IMR-90 (cell line): ENCODE results near the gene NREP. TPM values are rescaled to one million over a fixed set of nuclear protein-coding genes. Genes with fewer than 3 reads are reported as not detected.

ENCODE experiments used
- ATAC-seq: fragments of 200-7000 bp; cut with Tn5 transposase; 2 replicates; pipeline ENCODE4 v1.9.1; 2020; ENCODE audit warnings: low read depth, mild to moderate bottlenecking, moderate library complexity
- BruUV-seq: library from RNA; stranded (reverse); fragments of 400-500 nt; replicated peaks from 2 replicates; lab custom pipeline; 2021; lab: Mats Ljungman, UMichigan
- CTCF ChIA-PET: fragments of 300-600 bp; formaldehyde crosslinking; extraction: SDS; loops from one replicate; lab custom pipeline; 2021; ENCODE audit warnings: antibody characterized with exemption; lab: Yijun Ruan, JAX
- POLR2A ChIA-PET: fragments of 300-600 bp; sonication (Branson Sonifier 250); formaldehyde crosslinking; loops from one replicate; lab custom pipeline; 2022; ENCODE audit warnings: antibody characterized with exemption; ENCODE audit not compliant: unreplicated experiment; lab: Charles Lee
- DNase-seq: peaks from one replicate; pipeline ENCODE4 v3.0.0; 2013
- H2AFZ ChIP-seq: replicated peaks from 2 replicates; pipeline ENCODE3; 2013; ENCODE audit warnings: low read length, mild to moderate bottlenecking; ENCODE audit not compliant: poor library complexity
- H2AK5ac ChIP-seq: 2 replicates; pipeline ENCODE4 v1.6.1; 2013; ENCODE audit warnings: low read depth, low read length, inconsistent platforms
- H2AK9ac ChIP-seq: replicated peaks from 2 replicates; pipeline ENCODE3; 2013; ENCODE audit warnings: mild to moderate bottlenecking, low read depth, low read length, moderate library complexity; ENCODE audit not compliant: poor library complexity
- H2BK120ac ChIP-seq: 2 replicates; pipeline ENCODE4 v1.6.1; 2013; ENCODE audit warnings: low read depth, low read length, inconsistent platforms
- H2BK15ac ChIP-seq: 3 replicates; pipeline ENCODE4 v1.6.1; 2013; ENCODE audit warnings: low read depth, low read length, inconsistent platforms
- H2BK20ac ChIP-seq: 2 replicates; pipeline ENCODE4 v1.6.1; 2013; ENCODE audit warnings: low read depth, mild to moderate bottlenecking, inconsistent platforms, low read length, moderate library complexity
- H2BK5ac ChIP-seq: 2 replicates; pipeline ENCODE4 v1.6.1; 2013; ENCODE audit warnings: mild to moderate bottlenecking, low read depth, low read length, inconsistent platforms; ENCODE audit not compliant: poor library complexity, severe bottlenecking
- H3K14ac ChIP-seq: replicated peaks from 2 replicates; pipeline ENCODE4 v1.6.1; 2013; ENCODE audit warnings: low read depth, low read length, inconsistent platforms
- H3K18ac ChIP-seq: 2 replicates; pipeline ENCODE4 v1.6.1; 2013; ENCODE audit warnings: low read depth, low read length, control low read depth
- H3K23ac ChIP-seq: 2 replicates; pipeline ENCODE4 v1.6.1; 2013; ENCODE audit warnings: low read depth, low read length, inconsistent platforms
- H3K27ac ChIP-seq: 2 replicates; pipeline ENCODE4 v1.5.1; 2013; ENCODE audit warnings: mild to moderate bottlenecking, control low read depth, low read length; ENCODE audit not compliant: insufficient read depth
- H3K27me3 ChIP-seq: 2 replicates; pipeline ENCODE4 v1.6.1; 2013; ENCODE audit warnings: low read length; ENCODE audit not compliant: control insufficient read depth, insufficient read depth
- H3K36me3 ChIP-seq: 2 replicates; pipeline ENCODE4 v1.6.1; 2013; ENCODE audit warnings: low read length, mixed read lengths; ENCODE audit not compliant: control insufficient read depth, insufficient read depth
- H3K4ac ChIP-seq: 2 replicates; pipeline ENCODE4 v1.6.1; 2013; ENCODE audit warnings: low read depth, low read length, inconsistent platforms
- H3K4me1 ChIP-seq: 2 replicates; pipeline ENCODE4 v1.6.1; 2013; ENCODE audit warnings: low read length, mixed read lengths; ENCODE audit not compliant: control insufficient read depth, insufficient read depth
- H3K4me2 ChIP-seq: 2 replicates; pipeline ENCODE4 v1.6.1; 2013; ENCODE audit warnings: low read depth, mild to moderate bottlenecking, control low read depth, low read length, moderate library complexity
- H3K4me3 ChIP-seq: 2 replicates; pipeline ENCODE4 v1.5.1; 2013; ENCODE audit warnings: low read depth, mild to moderate bottlenecking, control low read depth, low read length, moderate library complexity; ENCODE audit not compliant: insufficient read depth
- H3K56ac ChIP-seq: 2 replicates; pipeline ENCODE4 v1.6.1; 2013; ENCODE audit warnings: low read length, inconsistent platforms; ENCODE audit not compliant: insufficient read depth; ENCODE audit errors: extremely low read depth
- H3K79me1 ChIP-seq, 2 experiments: 2 replicates each; pipeline ENCODE4 v1.6.1; 2013; ENCODE audit warnings: low read length in 2 of 2, inconsistent platforms in 1 of 2, low read depth in 1 of 2
- H3K9ac ChIP-seq: 2 replicates; pipeline ENCODE4 v1.6.1; 2013; ENCODE audit warnings: low read depth, low read length, control low read depth
- H3K9me1 ChIP-seq: 2 replicates; pipeline ENCODE4 v1.6.1; 2013; ENCODE audit warnings: low read length, inconsistent platforms; ENCODE audit not compliant: insufficient read depth
- H3K9me3 ChIP-seq: 2 replicates; pipeline ENCODE4 v1.6.1; 2013; ENCODE audit warnings: low read length; ENCODE audit not compliant: control insufficient read depth, insufficient read depth
- H4K20me1 ChIP-seq: 2 replicates; pipeline ENCODE4 v1.6.1; 2013; ENCODE audit warnings: low read length, inconsistent platforms; ENCODE audit not compliant: insufficient read depth
- H4K5ac ChIP-seq: 2 replicates; pipeline ENCODE4 v1.6.1; 2013; ENCODE audit warnings: mild to moderate bottlenecking, low read depth, low read length, control low read depth
- H4K8ac ChIP-seq, 2 experiments: 2 replicates each; pipeline ENCODE4 v1.6.1; 2013; ENCODE audit warnings: low read depth in 2 of 2, low read length in 2 of 2, control low read depth in 1 of 2, inconsistent platforms in 1 of 2
- H4K91ac ChIP-seq: 2 replicates; pipeline ENCODE4 v1.6.1; 2013; ENCODE audit warnings: low read depth, low read length, inconsistent platforms; ENCODE audit not compliant: insufficient read depth
- BHLHE40 ChIP-seq: fragments of 150-350 bp; IDR thresholded peaks from 2 replicates; pipeline ENCODE4 v1.6.1; 2016; ENCODE audit warnings: mild to moderate bottlenecking, low read depth, low read length
- CEBPB ChIP-seq: IDR thresholded peaks from 2 replicates; pipeline ENCODE4 v1.6.1; 2012; ENCODE audit warnings: low read depth, low read length, improper control_type of control experiment
- CHD1 ChIP-seq: IDR thresholded peaks from 2 replicates; pipeline ENCODE4 v1.6.1; 2012; ENCODE audit warnings: low read depth, low read length, improper control_type of control experiment
- CTCF ChIP-seq: conservative IDR thresholded peaks from 2 replicates; pipeline ENCODE4 v1.5.1; 2012; ENCODE audit warnings: mild to moderate bottlenecking, low read depth, low read length, improper control_type of control experiment
- ELK1 ChIP-seq: fragments of 150-350 bp; IDR thresholded peaks from 2 replicates; pipeline ENCODE4 v1.6.1; 2016; ENCODE audit warnings: low read depth, mild to moderate bottlenecking, low read length, moderate library complexity, borderline replicate concordance
- FOS ChIP-seq: fragments of 150-350 bp; IDR thresholded peaks from 2 replicates; pipeline ENCODE4 v1.6.1; 2016; ENCODE audit warnings: low read depth, low read length
- MAFK ChIP-seq: IDR thresholded peaks from 2 replicates; pipeline ENCODE4 v1.6.1; 2012; ENCODE audit warnings: low read depth, low read length, improper control_type of control experiment
- MAZ ChIP-seq: IDR thresholded peaks from 2 replicates; pipeline ENCODE4 v1.6.1; 2012; ENCODE audit warnings: low read depth, mild to moderate bottlenecking, low read length, improper control_type of control experiment, moderate library complexity, borderline replicate concordance
- MXI1 ChIP-seq: IDR thresholded peaks from 2 replicates; pipeline ENCODE4 v1.6.1; 2012; ENCODE audit warnings: low read depth, mild to moderate bottlenecking, low read length, moderate library complexity, borderline replicate concordance
- NFE2L2 ChIP-seq: fragments of 150-350 bp; IDR thresholded peaks from 2 replicates; pipeline ENCODE4 v1.6.1; 2016; ENCODE audit warnings: low read depth, mild to moderate bottlenecking, low read length
- POLR2A ChIP-seq: IDR thresholded peaks from 2 replicates; pipeline ENCODE4 v1.6.1; 2012; ENCODE audit warnings: mild to moderate bottlenecking, low read depth, low read length
- RAD21 ChIP-seq: IDR thresholded peaks from 2 replicates; pipeline ENCODE4 v1.6.1; 2012; ENCODE audit warnings: low read length, improper control_type of control experiment
- RCOR1 ChIP-seq: IDR thresholded peaks from 2 replicates; pipeline ENCODE4 v1.6.1; 2012; ENCODE audit warnings: mild to moderate bottlenecking, low read length, improper control_type of control experiment; ENCODE audit not compliant: insufficient replicate concordance
- RFX5 ChIP-seq: IDR thresholded peaks from 2 replicates; pipeline ENCODE4 v1.8.0; 2012; ENCODE audit warnings: low read depth, mild to moderate bottlenecking, low read length, moderate library complexity
- USF2 ChIP-seq: fragments of 150-350 bp; IDR thresholded peaks from 2 replicates; pipeline ENCODE4 v1.6.1; 2017; ENCODE audit warnings: mild to moderate bottlenecking, antibody characterized with exemption, low read length, low read depth
- whole genome bisulfite sequencing, 2 experiments: methylation state at CpG; one replicate each; pipeline versions ENCODE4 v1.1.5 to v1.1.7; 2013; ENCODE audit warnings: missing lambda C conversion rate in 2 of 2; ENCODE audit not compliant: insufficient read length in 1 of 2; ENCODE audit errors: extremely low coverage in 2 of 2; 5-methylcytosine and 5-hydroxymethylcytosine counted together
- dilution Hi-C: fragments of 300-500 bp; cut with HindIII; formaldehyde crosslinking; loops from one replicate; pipeline ENCODE4 v1.14.3; 2018; ENCODE audit warnings: low sequenced_read_pairs; ENCODE audit not compliant: unreplicated experiment
- in situ Hi-C: fragments of 300-500 bp; cut with MboI; formaldehyde crosslinking; loops from 3 replicates; pipeline ENCODE4 v1.14.3; 2019; ENCODE audit warnings: low sequenced_read_pairs, inconsistent platforms, mixed read lengths
- intact Hi-C: fragments of 100-400 bp; cut with micrococcal nuclease; formaldehyde crosslinking; loops from 2 replicates; pipeline ENCODE4 v1.10.0; 2022
- polyA plus RNA-seq, 3 experiments: library from polyadenylated mRNA; depleted of rRNA; stranded (reverse); fragments of >200 nt; gene quantifications; 2 replicates each; pipeline ENCODE4 v1.2.3, GENCODE V29; 2012; ENCODE audit warnings: low replicate concordance in 1 of 3
- total RNA-seq: library from RNA; depleted of rRNA; stranded (reverse); fragments of >200 nt; gene quantifications from 2 replicates; pipeline ENCODE4 v1.2.3, GENCODE V29; 2012

The NREP gene
- total and polyA plus RNA-seq, 2 of the 4 experiments (the other 2 are of a cell fraction), result 178 to 277 TPM

- no peak overlapping the region for H3K4me2 ChIP-seq
- H4K8ac ChIP-seq, result no peak overlapping the region
- H3K79me1 ChIP-seq, result no peaks in the 10 kb centered on the region
- in situ Hi-C loops, result no loop called here
- 97% methylated on average over 5 of the region's 8 CpGs; no CpG with 5 or more reads in 1 of the 2 experiments for WGBS, 2 experiments
- TF ChIP-seq NFE2L2 (no peak), RAD21 (no peak), CEBPB (no peak), MAZ (no peak), CTCF (no peak), CHD1 (no peak), RCOR1 (no peak), MXI1 (no peak), USF2 (no peak), ELK1 (no peak), FOS (no peak), RFX5 (no peak), MAFK (no peak), BHLHE40 (no peak), POLR2A (no peak)
- no peak overlapping the region for H2BK120ac ChIP-seq
- H3K9me1 ChIP-seq, result peaks cover 4% of the 10 kb centered on the region; the same call in 1 of the 2 replicates
- H3K9ac ChIP-seq, result no peak overlapping the region
- ATAC-seq, result no peak
- no peak overlapping the region for H4K5ac ChIP-seq
- H3K4me1 ChIP-seq, result peaks cover 17% of the 10 kb centered on the region
- H3K4me3 ChIP-seq, result no peak overlapping the region
- H2BK15ac ChIP-seq, result no peak overlapping the region
- no peak overlapping the region for H3K23ac ChIP-seq
- no peak overlapping the region for H3K27ac ChIP-seq
- no peak for DNase-seq
- no peaks in the 10 kb centered on the region for H3K27me3 ChIP-seq
- no TSS peak for BruUV-seq
- no peak overlapping the region for H2AK5ac ChIP-seq
- CTCF ChIA-PET, result no interaction called here
- no peaks in the 10 kb centered on the region for H3K36me3 ChIP-seq
- H4K20me1 ChIP-seq, result no peaks in the 10 kb centered on the region
- no peak overlapping the region for H2BK5ac ChIP-seq
- intact Hi-C loops, result loop anchor here (5.0 kb wide), 2 partner anchors 127 to 468 kb away; no protein-coding TSS in a partner anchor
- no peak overlapping the region for H3K56ac ChIP-seq
- no peak overlapping the region for H3K18ac ChIP-seq
- H4K91ac ChIP-seq, result no peak overlapping the region
- H2AFZ ChIP-seq, result no peak overlapping the region
- H2BK20ac ChIP-seq, result no peak overlapping the region
- no peak overlapping the region for H2AK9ac ChIP-seq
- POLR2A ChIA-PET, result no interaction called here
- H3K14ac ChIP-seq, result no peak overlapping the region
- H3K9me3 ChIP-seq, result no peaks in the 10 kb centered on the region
- dilution Hi-C loops, result no loop called here
- no peak overlapping the region for H3K4ac ChIP-seq
Observed at GRCh38 chr5:111679611-111680010, 77.4 kb downstream of the NREP start.
